ENCODE data around the gene LYL1. TPM values are rescaled to one million over a fixed set of nuclear protein-coding genes. Genes with fewer than 3 reads are reported as not detected.

Gene LYL1
- total RNA-seq, 1 experiment from 2014 or later = 0.59 TPM

DNA sequence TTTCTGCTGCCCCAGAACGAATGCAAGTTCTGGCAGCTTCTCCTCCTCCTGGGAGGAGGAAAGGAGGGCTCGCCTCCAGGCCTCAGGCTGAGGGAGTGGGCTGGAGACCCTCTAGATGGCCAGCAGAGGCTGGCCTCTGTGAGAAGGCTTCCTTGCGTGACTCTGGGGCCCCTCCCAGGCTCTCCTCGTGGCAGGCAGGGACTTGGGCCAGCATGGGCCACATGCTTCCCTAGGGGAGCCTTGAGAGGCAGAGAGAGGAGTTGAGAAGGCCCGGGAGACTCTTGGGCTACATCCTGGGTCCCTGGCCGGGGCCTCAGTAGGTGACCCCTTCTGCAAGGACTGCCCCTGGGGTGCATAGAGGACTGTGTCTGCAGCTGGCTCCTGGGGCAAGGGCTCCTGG lies 25.9 kb downstream of the LYL1 start:
- intact Hi-C loops (cut with micrococcal nuclease; ENCODE audit: unreplicated experiment) = no loop called here
- Histone ChIP-seq H3K36me3 (ENCODE audit: control insufficient read depth, insufficient read depth, low read length) (no peaks in the 10 kb centered on the region), H3K4me1 (no peaks in the 10 kb centered on the region), H3K4me3 (ENCODE audit: low read depth, low read length) (no peak overlapping the region), H3K9me3 (no peaks in the 10 kb centered on the region), H3K27me3 (replicated peaks; ENCODE audit: control insufficient read depth, insufficient read depth, low read length) (no peaks in the 10 kb centered on the region)
- CTCF ChIA-PET = no interaction called here
- Mint-ChIP-seq H3K27me3 (ENCODE audit: insufficient read depth, unreplicated experiment) (peaks cover 2% of the 10 kb centered on the region), H3K4me3 (ENCODE audit: unreplicated experiment) (no peak overlapping the region), H3K36me3 (ENCODE audit: insufficient read depth, unreplicated experiment) (no peaks in the 10 kb centered on the region), H3K4me1 (ENCODE audit: low read depth, unreplicated experiment) (no peaks in the 10 kb centered on the region), H3K9me3 (ENCODE audit: unreplicated experiment) (no peaks in the 10 kb centered on the region), H3K27ac (ENCODE audit: unreplicated experiment) (no peak overlapping the region)
- POLR2A ChIA-PET = no interaction called here
- no TSS peak for BruUV-seq (replicated peaks)
- TF ChIP-seq, protein P1, sequence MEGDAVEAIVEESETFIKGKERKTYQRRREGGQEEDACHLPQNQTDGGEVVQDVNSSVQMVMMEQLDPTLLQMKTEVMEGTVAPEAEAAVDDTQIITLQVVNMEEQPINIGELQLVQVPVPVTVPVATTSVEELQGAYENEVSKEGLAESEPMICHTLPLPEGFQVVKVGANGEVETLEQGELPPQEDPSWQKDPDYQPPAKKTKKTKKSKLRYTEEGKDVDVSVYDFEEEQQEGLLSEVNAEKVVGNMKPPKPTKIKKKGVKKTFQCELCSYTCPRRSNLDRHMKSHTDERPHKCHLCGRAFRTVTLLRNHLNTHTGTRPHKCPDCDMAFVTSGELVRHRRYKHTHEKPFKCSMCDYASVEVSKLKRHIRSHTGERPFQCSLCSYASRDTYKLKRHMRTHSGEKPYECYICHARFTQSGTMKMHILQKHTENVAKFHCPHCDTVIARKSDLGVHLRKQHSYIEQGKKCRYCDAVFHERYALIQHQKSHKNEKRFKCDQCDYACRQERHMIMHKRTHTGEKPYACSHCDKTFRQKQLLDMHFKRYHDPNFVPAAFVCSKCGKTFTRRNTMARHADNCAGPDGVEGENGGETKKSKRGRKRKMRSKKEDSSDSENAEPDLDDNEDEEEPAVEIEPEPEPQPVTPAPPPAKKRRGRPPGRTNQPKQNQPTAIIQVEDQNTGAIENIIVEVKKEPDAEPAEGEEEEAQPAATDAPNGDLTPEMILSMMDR (IDR thresholded peaks at IDR 0.05; ENCODE audit: insufficient read depth in 1 of 2, low read depth in 1 of 2, low read length in 1 of 2, severe bottlenecking in 1 of 2, unreplicated experiment in 1 of 2) = no peak
- DNase-seq = no peak

DNA sequence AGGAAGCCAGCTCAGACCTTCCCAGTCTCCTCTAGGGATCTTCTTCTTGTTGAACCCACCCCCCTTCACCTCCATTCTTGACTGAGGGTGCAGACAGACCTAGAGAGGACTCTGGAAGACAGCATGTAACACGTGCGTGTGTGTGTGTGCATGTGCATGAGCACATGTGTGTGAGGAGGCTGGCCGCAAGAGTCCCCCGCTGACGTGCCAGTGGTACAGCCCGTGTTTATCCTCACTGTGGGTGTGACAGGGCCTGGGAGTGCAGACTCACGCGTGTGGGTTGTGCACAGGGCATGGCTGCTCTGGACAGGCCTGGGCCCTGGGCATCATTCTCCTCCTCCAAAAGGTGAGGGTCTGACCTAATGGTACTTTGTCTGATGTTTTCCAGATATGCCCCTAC lies 26.3 kb downstream of the LYL1 start:
- BruUV-seq (replicated peaks) = no TSS peak
- no peaks in the 10 kb centered on the region for H3K36me3 Mint-ChIP-seq (ENCODE audit: insufficient read depth, unreplicated experiment)
- no peak overlapping the region for H3K27ac Mint-ChIP-seq (ENCODE audit: unreplicated experiment)
- intact Hi-C loops (cut with micrococcal nuclease; ENCODE audit: unreplicated experiment) = no loop called here
- ChIA-PET CTCF (no interaction called here), POLR2A (no interaction called here)
- no peaks in the 10 kb centered on the region for H3K4me1 Mint-ChIP-seq (ENCODE audit: low read depth, unreplicated experiment)
- Histone ChIP-seq H3K36me3 (ENCODE audit: control insufficient read depth, insufficient read depth, low read length) (no peaks in the 10 kb centered on the region), H3K4me3 (ENCODE audit: low read depth, low read length) (no peak overlapping the region), H3K4me1 (no peaks in the 10 kb centered on the region), H3K9me3 (no peaks in the 10 kb centered on the region), H3K27me3 (replicated peaks; ENCODE audit: control insufficient read depth, insufficient read depth, low read length) (no peaks in the 10 kb centered on the region)
- H3K9me3 Mint-ChIP-seq (ENCODE audit: unreplicated experiment) = no peaks in the 10 kb centered on the region
- peaks cover 2% of the 10 kb centered on the region for H3K27me3 Mint-ChIP-seq (ENCODE audit: insufficient read depth, unreplicated experiment)
- no peak overlapping the region for H3K4me3 Mint-ChIP-seq (ENCODE audit: unreplicated experiment)
- no peak for DNase-seq
- TF ChIP-seq, protein P1 (IDR thresholded peaks at IDR 0.05; ENCODE audit: insufficient read depth in 1 of 2, low read depth in 1 of 2, low read length in 1 of 2, severe bottlenecking in 1 of 2, unreplicated experiment in 1 of 2) = no peak

DNA sequence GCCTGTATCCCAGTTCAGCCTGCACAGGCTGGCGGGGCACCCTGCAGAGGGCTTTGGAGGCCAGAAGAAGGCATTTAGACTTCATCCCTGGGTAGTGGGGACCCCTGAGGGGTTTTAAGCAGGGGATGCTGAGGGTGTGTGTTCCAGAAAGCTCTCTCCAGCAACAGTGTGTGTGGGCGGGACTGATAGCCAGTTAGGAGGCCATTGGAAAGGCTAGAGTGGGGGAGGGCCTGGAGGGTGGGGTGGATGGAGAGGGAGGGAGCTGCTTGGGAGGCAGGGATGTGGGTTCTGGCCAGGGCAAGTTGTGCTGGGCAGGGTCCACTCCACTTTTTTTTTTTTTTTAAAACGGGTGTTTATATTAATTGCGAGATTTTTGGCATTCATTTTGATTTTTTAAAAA lies 28.3 kb downstream of the LYL1 start:
- TF ChIP-seq, protein P1 (IDR thresholded peaks at IDR 0.05; ENCODE audit: insufficient read depth in 1 of 2, low read depth in 1 of 2, low read length in 1 of 2, severe bottlenecking in 1 of 2, unreplicated experiment in 1 of 2) = no peak
- POLR2A ChIA-PET = no interaction called here

More for the DNA sequence above, 28.3 kb downstream of the LYL1 start:
- Histone ChIP-seq H3K36me3 (ENCODE audit: control insufficient read depth, insufficient read depth, low read length) (no peaks in the 10 kb centered on the region), H3K4me3 (ENCODE audit: low read depth, low read length) (no peak overlapping the region), H3K9me3 (no peaks in the 10 kb centered on the region), H3K27me3 (replicated peaks; ENCODE audit: control insufficient read depth, insufficient read depth, low read length) (no peaks in the 10 kb centered on the region), H3K4me1 (peaks cover 8% of the 10 kb centered on the region; the same call in 1 of the 2 replicates)
- H3K27me3 Mint-ChIP-seq (ENCODE audit: insufficient read depth, unreplicated experiment) = peaks cover 2% of the 10 kb centered on the region
- CTCF ChIA-PET = no interaction called here
- no peak overlapping the region for H3K27ac Mint-ChIP-seq (ENCODE audit: unreplicated experiment)
- H3K4me3 Mint-ChIP-seq (ENCODE audit: unreplicated experiment) = no peak overlapping the region
- no peaks in the 10 kb centered on the region for H3K36me3 Mint-ChIP-seq (ENCODE audit: insufficient read depth, unreplicated experiment)
- intact Hi-C loops (cut with micrococcal nuclease; ENCODE audit: unreplicated experiment) = no loop called here
- DNase-seq = no peak
- H3K4me1 Mint-ChIP-seq (ENCODE audit: low read depth, unreplicated experiment) = peaks cover 4% of the 10 kb centered on the region
- no TSS peak for BruUV-seq (replicated peaks)
- H3K9me3 Mint-ChIP-seq (ENCODE audit: unreplicated experiment) = no peaks in the 10 kb centered on the region

Data from Caco-2 (cell line).